Measurements from ENCODE around the gene FXN. TPM values are rescaled to one million over a fixed set of nuclear protein-coding genes. Genes with fewer than 3 reads are reported as not detected.

The FXN gene
- total and polyA plus RNA-seq, 2 donors from 2014 or later, result 12.9 to 21.1 TPM

DNA sequence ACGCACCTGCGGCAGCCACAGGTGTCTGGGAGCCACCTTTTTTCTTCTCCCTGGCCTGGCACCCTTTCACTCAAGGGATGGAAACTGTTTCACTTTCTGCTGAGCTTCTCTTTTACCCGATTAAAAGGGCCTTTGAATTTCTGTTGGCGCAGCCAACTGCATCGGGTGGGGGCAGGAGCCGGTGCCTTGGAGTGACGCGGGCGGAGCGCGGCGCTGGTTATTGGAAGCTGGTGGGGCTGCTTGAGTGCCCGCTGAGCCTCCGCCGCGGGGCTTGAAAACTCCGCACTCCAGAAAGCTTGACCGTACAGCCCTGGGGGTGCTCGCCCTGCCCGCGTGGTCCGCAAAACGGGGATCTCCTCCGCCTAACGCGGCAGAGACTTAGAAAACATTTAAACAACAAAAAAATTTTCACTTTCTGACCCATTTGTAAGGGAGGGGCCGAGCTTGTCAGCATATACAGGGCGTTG, 86.6 kb downstream of the FXN start:
- no peaks in the 10 kb centered on the region for H3K36me3 ChIP-seq (ENCODE audit: control insufficient read depth in 2 of 3, insufficient read depth in 3 of 3, low read length in 3 of 3)
- peaks cover 0 to 11% (median 5%) of the 10 kb centered on the region in 3 donors for H3K4me1 ChIP-seq (ENCODE audit: control insufficient read depth in 2 of 3, insufficient read depth in 2 of 3, low read depth in 1 of 3, low read length in 3 of 3)
- intact Hi-C loops (cut with DNase I), result no loop called here
- peak overlapping the region; percentile 93 to 97 for H3K27ac ChIP-seq (ENCODE audit: low read depth in 2 of 2, low read length in 2 of 2)
- DNase-seq, result peak; percentile 82 to 90 (median 88)
- peak overlapping the region; percentile 75 to 92 (median 92) for H3K4me3 ChIP-seq (ENCODE audit: low read length in 3 of 3)
- H3K27me3 ChIP-seq (ENCODE audit: control insufficient read depth, insufficient read depth, low read length), result no peaks in the 10 kb centered on the region
- H3K9ac ChIP-seq (ENCODE audit: low read length in 3 of 3), result peak overlapping the region; percentile 47 to 86 (median 85)
- TF ChIP-seq, protein P1, sequence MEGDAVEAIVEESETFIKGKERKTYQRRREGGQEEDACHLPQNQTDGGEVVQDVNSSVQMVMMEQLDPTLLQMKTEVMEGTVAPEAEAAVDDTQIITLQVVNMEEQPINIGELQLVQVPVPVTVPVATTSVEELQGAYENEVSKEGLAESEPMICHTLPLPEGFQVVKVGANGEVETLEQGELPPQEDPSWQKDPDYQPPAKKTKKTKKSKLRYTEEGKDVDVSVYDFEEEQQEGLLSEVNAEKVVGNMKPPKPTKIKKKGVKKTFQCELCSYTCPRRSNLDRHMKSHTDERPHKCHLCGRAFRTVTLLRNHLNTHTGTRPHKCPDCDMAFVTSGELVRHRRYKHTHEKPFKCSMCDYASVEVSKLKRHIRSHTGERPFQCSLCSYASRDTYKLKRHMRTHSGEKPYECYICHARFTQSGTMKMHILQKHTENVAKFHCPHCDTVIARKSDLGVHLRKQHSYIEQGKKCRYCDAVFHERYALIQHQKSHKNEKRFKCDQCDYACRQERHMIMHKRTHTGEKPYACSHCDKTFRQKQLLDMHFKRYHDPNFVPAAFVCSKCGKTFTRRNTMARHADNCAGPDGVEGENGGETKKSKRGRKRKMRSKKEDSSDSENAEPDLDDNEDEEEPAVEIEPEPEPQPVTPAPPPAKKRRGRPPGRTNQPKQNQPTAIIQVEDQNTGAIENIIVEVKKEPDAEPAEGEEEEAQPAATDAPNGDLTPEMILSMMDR (IDR thresholded peaks at IDR 0.05; ENCODE audit: borderline replicate concordance, extremely low read depth, insufficient read depth), result no peak
- FAIRE-seq, result no peak
- H3K9me3 ChIP-seq (ENCODE audit: control insufficient read depth in 2 of 3, insufficient read depth in 1 of 3, low read length in 3 of 3), result no peaks in the 10 kb centered on the region

DNA sequence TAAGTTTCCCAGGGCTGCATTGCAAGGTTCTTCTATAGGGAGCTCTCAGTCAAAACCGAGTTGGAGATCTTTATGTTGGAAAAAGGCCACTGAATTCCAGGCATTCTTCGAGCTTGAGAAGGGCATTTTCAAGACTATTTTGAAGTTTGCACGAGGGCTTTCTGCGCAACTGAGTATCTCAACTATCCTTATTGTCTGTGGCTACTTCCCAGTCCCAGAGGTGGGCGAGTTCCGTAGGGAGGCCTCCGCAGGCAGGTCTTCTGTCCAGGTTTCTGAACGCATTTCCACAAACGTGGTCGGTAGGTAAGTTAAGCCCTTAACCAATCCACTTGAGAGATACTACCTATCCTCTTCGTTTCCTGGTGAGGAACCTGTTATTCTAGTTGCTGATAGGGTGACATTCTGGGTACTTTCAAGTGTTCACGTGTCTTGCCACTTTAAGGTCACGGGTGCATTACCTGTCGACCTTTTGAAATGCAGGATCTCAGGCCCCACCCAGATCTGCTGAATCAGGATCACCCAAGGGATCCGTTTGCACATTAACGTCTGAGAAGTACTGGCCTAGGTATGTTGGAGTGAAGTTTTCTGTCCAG, 87.1 kb downstream of the FXN start:
- Histone ChIP-seq H3K9me3 (ENCODE audit: control insufficient read depth in 2 of 3, insufficient read depth in 1 of 3, low read length in 3 of 3) (no peaks in the 10 kb centered on the region), H3K4me3 (ENCODE audit: low read length in 3 of 3) (peak overlapping the region; percentile 75 to 92 (median 92)), H3K9ac (ENCODE audit: low read length in 3 of 3) (peak overlapping the region; percentile 7 to 86 (median 85)), H3K27ac (ENCODE audit: low read depth in 2 of 2, low read length in 2 of 2) (peak overlapping the region; percentile 93 to 97), H3K4me1 (ENCODE audit: control insufficient read depth in 2 of 3, insufficient read depth in 2 of 3, low read depth in 1 of 3, low read length in 3 of 3) (peaks cover 0 to 11% (median 5%) of the 10 kb centered on the region in 3 donors), H3K27me3 (ENCODE audit: control insufficient read depth, insufficient read depth, low read length) (no peaks in the 10 kb centered on the region), H3K36me3 (ENCODE audit: control insufficient read depth in 2 of 3, insufficient read depth in 3 of 3, low read length in 3 of 3) (no peaks in the 10 kb centered on the region)
- intact Hi-C loops (cut with DNase I), result no loop called here
- TF ChIP-seq, protein P1 (IDR thresholded peaks at IDR 0.05; ENCODE audit: borderline replicate concordance, extremely low read depth, insufficient read depth), result no peak
- FAIRE-seq, result no peak
- DNase-seq, result peak in 2 of 5 donors; percentile 54 to 63

DNA sequence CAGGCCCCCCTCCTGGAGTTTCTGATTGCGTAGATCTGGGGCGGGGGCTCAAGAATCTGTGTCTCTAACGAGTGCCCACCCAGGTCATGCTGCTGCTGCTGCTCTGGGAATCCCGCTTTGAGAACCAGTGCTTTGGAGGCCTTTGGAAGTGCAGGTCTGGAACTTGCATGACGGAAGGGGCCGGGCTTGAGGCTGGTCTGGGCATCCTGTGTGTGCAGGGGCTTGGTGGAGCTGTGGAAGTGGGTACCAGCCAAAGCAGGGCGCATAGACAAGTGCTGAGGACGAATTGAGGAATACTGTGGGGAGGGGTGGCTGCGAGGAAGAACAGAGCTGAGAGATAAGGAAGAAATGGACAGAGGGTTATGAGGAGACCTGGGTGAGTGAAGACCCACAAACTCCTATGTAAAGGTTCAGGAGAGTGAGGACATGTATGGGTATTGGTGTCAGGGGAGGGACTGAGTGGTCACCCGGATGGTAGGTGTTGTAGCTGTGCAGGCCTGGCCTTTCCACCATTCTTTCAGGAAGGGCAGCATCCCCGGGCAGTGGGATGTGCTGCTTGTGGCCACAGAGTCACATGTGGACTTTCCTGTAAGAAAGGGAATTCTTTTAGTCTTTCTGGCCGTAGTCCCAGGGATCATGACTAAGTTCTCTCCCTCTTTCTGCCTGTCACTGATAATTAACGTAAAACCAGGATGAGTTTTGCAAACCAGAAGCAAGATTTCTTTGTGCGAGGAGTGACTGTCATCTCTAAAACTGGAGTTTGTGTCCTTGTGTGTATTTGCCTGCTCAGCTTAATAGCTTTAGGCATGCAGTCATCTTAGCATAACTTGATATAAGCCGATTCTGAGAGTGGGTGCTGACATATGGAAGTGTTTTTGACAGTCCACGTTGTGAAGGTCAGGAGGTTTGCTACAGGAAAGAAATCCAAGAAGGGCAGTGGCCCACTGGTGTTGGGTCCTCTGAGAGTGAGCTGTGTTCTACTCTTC, 95.2 kb downstream of the FXN start:
- Histone ChIP-seq H3K9ac (ENCODE audit: low read length in 3 of 3) (peak overlapping the region in 1 of 3 donors; percentile 58), H3K4me3 (ENCODE audit: low read length in 3 of 3) (peak overlapping the region in 1 of 3 donors; percentile 19), H3K36me3 (ENCODE audit: control insufficient read depth in 2 of 3, insufficient read depth in 3 of 3, low read length in 3 of 3) (no peaks in the 10 kb centered on the region), H3K27me3 (ENCODE audit: control insufficient read depth, insufficient read depth, low read length) (no peaks in the 10 kb centered on the region), H3K4me1 (ENCODE audit: control insufficient read depth in 2 of 3, insufficient read depth in 2 of 3, low read depth in 1 of 3, low read length in 3 of 3) (peaks cover 0 to 40% (median 37%) of the 10 kb centered on the region in 3 donors), H3K9me3 (ENCODE audit: control insufficient read depth in 2 of 3, insufficient read depth in 1 of 3, low read length in 3 of 3) (no peaks in the 10 kb centered on the region), H3K27ac (ENCODE audit: low read depth in 2 of 2, low read length in 2 of 2) (peak overlapping the region; percentile 43 to 56)
- FAIRE-seq (no peak), DNase-seq (no peak)
- TF ChIP-seq, protein P1 (IDR thresholded peaks at IDR 0.05; ENCODE audit: borderline replicate concordance, extremely low read depth, insufficient read depth), result no peak
- intact Hi-C loops (cut with DNase I), result no loop called here

Data from kidney (tissue), 14 donors.